Stimulated activated CD4-positive, alpha-beta T cell treated with anti-CD3 and anti-CD28 coated beads, TNF-alpha, amount 100 ng/mL, for 4 hours (primary cell): ENCODE results near the gene CREBL2.
A peak's percentile ranks its signal among the peaks of the same experiment; 100 is the strongest.
"Not testable (repeated sequence)": the region's sequence is repeated elsewhere in the genome, so short reads cannot be mapped to it uniquely, and the experiment has no call there.

Experiments
- DNase-seq, 3 experiments: peaks; one replicate each; pipeline ENCODE4 v3.0.0-alpha.2; 2020; ENCODE audit warnings: low read depth in 3 of 3

CREBL2 gene

DNA sequence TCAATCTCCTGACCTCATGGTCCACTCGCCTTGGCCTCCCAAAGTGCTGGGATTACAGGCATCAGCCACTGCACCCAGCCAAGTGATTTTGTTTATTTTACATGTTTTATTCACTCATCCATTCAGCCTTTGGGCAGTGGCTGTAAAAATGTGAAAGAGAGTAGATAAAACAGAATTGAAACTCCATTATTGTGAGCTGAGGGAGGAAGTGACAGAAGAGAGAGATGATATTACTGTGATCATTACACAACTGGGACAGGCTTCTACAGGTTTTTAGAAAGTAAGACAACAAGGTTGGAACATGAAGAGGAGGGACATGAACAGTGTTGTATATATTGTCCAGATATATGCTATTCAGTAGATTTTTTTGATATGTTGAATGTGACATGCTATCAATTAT is 25.0 kb downstream of the CREBL2 start:
- no peak for DNase-seq

DNA sequence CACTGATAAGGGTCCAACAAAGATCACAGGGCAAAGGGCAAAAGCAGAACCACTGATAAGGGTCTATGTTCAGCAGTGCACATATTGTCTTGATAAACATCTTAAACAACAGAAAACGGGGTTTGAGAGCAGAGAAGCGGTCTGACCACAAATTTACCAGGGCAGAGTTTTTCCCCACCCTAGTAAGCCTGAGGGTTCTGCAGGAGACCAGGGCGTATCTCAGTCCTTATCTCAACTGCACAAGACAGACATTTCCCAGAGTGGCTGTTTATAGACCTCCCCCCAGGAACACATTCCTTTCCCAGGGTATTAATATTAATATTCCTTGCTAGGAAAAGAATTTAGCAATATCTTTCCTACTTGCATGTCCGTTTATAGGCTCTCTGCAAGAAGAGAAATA is 28.3 kb downstream of the CREBL2 start:
- not testable (repeated sequence) for DNase-seq

DNA sequence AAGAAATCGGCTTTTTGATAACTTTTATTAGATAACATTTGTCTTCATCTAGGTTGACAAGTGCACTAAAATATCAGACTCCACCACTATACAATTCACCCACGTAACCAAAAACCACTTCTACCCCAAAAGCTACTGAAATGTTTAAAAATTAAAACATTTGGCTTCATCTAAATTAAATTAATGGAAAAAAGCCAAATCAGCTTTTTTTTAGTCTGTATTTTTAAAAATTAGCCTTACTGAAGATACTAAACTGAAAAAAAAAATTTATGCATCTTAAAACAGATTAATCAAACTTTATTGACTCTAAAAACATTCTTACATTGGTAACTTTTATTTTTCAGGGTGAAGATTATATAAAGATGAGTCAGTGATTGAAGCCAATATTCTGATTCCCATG is 30.0 kb downstream of the CREBL2 start:
- no peak for DNase-seq

DNA sequence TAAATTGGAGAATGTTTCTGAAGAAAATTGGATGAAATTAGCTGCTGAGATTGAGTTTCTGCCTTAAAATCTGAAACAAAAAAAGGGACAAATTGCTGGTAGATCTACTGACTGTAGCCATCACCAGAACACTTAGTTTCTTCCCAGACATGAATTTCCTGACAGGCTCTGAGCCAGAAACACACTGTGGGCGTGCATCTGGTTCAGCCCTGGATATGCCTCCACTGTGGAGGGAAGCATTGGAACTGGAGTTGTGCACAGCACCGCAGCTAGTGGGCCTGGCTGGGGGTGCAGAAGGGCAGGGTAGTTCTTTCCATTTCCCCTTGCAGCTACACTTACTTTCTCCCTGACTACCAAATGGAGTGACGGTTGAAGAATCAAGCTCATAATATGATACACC is 31.2 kb downstream of the CREBL2 start:
- no peak for DNase-seq

DNA sequence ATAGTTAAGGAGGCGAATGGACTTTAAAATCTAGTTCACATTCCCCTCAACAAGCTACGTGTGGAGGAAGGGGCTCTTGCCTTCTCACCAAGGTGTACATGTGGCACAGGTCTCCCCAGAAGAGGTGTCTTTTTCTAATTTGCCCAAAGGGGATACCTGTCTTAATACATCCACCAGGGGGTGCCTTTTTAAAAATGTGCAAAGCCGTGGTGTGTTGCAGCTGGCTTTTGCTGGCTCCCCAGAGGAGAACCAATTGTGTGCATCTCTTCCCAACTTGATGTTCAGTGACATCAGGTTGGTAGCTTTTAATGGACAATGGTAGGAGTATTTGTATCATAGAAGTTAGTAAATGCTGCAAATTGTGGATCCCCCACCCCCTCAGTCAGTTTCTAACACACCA is 33.8 kb downstream of the CREBL2 start:
- peak in 1 of 3 experiments; percentile 3 for DNase-seq

DNA sequence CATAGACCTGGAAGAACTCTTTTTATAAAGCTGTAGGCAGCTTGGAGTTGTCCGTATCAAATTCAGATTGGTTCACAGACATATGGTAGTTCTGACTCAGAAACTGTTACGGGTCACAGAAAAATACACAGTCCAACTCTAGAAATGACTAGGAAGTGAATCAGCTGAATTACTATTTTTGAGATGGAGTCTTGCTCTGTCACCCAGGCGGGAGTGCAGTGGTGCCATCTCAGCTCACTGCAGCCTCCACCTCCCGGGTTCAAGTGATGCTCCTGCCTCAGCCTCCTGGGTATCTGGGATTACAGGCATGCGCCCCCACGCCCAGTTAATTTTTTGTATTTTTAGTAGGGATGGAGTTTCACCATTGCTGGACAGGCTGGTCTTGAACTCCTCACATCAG is 34.3 kb downstream of the CREBL2 start:
- DNase-seq, result not testable (repeated sequence)

DNA sequence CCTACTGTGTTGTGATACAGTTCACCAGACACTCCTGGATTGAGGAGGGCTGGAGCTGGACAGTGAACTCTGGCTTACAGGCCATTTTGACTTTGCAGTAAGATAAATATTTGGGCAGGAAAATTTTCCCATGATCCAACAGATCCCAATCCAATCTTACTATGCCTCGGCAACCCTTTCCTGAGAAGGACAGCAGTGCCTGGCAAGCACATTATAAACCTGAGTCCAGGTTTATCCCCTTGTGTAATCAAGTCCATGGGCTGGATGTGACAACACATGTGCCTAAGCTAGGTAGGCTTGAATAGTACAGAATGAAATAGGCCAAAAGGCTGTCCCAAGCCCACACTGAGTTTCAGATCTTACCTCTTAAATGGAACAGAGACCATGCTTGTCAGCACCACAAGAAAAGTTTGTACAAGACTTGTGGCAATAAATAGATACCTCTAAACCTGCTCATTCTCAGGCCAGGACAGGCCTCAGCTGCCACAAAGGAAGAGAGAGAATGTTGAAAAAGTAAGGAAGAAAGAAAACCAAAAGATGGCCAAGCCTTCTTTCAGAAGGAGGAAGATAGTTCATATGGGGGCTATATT is 34.9 kb downstream of the CREBL2 start:
- no peak for DNase-seq

DNA sequence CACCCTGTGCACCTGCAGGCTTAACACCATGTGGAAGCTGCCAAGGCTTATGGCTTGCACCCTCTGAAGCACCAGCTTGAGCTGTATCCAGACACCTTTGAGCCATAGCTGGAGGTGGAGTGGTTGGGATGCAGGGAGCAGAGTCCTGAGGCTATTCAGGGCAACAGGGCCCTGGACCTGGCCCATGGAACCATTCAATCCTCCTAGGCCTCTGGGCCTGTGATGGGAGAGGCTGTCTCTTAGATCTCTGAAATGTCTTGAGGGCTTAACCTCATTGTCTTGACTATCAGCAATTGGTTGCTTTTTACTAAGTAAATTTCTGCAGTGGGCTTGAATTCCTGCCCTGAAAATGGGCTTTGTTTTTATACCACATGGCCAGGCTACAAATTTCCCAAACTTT is 36.6 kb downstream of the CREBL2 start:
- no peak for DNase-seq

DNA sequence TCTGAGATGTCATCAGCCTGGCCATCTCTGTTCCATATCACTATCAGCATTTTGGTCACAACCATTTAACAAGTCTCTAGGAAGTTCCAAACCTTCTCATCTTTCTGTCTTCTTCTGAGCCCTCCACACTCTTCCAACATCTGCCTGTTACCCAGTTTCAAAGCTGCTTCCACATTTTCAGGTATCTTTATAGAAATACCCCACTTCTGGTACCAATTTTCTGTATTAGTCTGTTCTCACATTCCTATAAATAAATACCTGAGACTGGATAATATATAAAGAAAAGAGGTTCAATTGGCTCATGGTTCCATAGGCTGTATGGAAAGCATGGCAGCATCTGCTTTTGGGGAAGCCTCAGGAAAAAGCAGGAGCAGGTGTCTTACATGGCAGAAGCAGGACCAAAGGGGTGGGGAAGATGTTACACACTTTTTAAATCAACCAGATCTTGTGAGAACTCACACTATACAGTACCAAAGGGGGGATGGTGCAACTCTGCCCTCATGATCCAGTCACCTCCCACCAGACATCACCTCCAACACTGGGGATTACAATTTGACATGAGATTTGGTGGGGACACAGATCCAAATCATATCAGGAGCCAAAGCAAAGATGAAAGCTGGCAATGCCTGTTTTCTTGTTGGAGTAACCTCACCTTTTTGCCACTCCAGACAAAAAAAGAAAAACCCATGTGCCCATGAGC is 37.4 kb downstream of the CREBL2 start:
- no peak for DNase-seq

DNA sequence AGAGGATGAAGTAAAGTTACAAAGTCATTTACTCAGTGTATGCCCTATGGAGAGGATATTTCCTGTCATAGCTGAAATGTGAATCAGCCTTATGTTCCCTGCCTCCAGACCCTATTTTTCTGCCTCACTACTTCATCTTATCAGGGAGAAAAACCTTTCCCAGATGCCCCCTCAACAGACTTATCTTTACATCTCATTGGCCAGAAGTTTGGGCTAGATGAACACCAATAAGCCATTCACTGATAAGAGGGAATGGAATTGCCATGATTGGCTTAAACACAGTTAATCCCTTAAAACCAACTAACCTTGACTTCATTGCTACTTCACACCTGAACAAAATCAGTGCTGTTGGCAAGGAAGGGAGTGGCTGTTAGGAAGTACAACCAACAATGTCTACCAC is 40.1 kb downstream of the CREBL2 start:
- DNase-seq, result no peak

DNA sequence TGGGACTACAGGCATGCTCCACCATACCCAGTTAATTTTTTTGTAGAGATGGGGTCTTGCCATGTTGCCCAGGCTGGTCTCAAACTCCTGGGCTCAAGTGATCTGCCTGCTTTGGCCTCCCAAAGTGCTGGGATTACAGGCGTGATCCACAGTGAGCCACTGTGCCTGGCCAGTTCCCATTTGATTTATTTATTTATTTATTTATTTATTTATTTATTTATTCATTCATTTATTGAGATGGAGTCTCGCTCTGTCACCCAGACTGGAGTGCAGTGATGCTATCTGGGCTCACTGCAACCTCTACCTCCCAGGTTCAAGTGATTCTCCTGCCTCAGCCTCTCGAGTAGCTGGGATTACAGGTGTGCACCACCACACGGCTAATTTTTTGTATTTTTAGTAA is 41.0 kb downstream of the CREBL2 start:
- not testable (repeated sequence) for DNase-seq

DNA sequence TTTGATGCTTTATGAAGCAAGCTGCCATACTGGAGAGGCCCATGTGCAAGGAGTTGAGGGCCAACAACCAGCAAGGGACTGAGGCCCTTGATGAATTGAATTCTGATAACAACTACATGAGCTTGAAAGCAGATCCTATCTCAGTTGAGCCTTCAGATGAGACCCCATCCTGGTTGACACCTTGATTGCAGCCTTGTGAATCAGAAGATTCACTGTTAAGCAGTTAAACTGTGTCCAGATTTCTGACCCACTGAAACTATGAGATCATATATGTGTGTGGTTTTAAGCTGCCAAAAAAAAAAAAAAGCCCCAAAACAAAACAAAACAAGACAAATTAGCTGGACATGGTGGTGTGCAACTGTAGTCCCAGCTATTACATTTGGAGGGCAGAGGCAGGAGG is 42.2 kb downstream of the CREBL2 start:
- no peak for DNase-seq

DNA sequence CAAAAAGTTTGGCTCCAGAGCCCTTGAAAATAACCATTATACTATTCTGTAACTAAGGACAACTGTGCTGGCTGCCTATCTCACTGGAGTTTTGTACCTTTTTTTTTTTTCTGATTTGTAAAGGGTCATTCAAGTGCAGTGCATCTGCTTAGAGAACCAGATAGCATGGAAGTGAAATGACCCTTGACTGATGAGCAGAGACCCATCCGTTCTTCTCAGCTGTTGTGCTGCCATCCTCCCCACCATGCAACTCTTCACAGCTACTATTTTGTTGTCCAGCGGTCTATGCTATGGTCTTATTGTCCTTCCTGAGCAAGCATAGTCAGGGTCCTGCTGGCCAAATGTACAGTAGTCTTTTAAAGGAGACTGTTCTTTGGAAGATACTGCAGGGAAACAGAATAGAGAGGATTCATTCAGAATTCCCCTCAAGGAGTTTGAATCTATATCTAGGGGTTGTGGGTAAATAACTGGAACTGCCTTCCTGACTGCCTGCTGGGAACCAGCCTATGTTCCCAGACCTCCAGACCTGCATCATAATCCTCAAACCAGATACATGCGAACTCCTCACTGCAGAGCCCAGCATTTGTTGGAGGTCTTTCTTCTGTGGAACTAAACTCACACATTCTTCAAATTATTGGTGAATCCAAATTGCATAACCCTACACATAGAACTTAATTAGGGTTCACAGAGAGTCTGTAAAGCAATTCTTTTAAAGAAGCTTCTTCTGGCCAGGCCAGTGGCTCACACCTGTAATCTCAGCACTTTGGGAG is 43.2 kb downstream of the CREBL2 start:
- DNase-seq, result no peak

DNA sequence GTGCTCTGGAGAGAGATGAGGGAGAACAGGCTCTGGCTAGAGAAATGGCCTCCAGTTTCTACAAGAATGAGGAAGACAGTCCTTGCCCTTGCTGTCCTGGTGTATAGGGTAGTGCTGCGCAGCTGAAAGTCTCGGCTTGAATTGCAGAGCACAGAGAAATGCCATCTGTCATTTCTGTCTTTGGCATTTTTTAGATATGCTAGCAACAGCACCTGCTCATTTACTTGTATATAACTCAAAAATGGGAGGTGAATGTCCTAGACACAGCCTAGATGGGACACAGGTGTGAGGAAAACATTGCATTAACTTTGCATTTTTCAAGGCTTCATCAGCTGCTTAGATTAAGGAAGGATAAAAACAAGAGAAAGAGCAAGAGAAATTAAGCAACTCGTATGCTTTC is 48.5 kb downstream of the CREBL2 start:
- DNase-seq, result no peak

DNA sequence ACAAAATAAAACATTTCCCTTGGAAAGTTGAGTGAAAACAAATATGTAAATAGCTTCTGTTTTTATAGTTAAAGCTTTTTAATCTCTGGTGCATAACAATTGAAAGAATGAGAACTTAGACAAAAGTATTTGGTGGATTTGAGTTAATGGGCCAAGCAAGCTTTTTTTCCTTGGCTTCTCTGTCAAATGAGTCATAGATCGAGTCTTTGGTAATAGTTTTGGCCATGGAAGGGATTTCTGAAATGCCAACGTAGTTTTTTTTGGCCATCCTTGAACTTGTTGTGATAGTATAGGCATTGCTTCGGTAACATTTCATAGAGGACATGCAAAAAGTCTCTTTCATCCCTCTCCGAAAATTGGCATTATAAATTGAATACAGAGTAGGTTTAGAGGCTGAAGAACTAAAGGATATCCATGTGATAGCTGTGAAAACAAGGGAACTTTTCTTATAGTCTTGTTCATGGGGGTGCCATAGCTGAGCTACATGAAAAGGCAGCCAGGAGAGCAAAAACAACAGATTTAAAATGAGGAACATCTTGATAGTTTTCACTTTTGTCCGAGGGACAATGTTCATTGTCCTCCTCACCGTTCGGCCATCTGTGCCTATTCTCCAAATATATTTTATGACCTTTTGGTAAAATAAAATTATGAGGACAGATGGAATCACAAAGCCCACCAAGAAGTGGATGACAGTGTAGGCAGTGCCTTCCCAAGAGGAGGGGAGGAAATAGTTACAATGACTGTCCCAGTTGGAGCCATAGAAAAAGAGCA is 49.6 kb downstream of the CREBL2 start:
- no peak for DNase-seq

DNA sequence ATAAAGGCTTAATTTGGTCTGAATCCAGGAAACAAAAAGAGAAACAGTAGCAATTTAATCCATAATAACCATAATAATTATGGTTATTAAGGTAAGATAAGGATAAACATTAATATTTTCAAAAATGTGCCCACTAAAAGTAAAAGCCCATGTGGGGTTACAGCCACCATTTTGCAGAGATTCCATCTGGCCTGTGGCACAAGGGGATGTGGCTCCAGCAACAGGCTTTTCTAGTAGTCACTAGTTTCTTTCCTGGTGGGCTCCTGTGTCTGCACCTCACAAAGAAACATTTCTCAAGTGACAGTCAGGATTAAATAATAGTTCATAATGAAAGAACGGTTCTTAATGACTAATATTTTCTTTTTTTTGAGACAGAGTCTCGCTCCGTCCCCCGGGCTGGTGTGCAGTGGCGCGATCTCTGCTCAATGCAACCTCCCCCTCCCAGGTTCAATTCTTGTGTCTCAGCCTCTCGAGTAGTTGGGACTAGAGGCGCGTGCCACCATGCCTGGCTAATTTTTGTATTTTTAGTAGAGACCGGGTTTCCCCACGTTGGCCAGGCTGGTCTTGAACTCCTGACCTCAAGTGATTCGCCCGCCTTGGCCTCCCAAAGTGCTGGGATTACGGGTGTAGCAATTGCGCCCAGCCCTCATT is 52.1 kb downstream of the CREBL2 start:
- DNase-seq, result no peak

DNA sequence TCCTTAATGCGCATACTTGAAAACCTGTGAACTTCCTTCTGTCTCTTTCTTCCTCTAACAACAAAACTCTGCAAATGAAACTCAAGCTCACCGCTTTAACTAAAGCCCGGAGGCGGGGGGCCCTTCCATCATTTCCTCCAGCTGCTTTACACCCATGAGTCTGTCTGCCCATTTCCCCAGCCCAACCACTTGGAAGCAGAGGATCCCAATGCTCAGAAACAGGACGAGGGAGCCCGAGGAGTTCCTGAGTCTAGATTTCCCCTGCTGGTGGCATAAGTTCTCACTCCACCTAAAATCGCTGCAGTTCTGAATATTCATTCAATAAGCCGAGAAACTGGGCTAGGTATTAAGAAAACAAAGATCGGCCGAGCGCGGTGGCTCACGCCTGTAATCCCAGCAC is 53.5 kb downstream of the CREBL2 start:
- DNase-seq, result no peak

DNA sequence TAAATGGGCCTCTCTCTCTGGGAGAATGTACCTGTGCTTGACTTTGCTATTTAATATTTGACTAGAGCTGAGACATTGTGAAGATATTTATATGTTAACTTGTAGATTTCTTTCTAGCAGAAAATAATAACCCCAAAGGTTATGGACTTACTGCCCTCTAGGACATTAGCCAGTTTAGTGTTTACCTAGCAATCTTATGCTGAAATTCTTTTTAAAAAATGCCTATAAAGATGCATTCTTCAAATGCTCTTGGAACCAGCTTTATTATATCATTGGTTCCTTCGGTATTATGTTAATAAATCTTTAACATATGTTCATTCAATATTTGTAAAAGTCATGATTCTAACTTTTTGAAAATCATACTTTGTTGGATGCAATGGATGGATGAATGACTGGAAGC is 56.3 kb downstream of the CREBL2 start:
- DNase-seq, result no peak

DNA sequence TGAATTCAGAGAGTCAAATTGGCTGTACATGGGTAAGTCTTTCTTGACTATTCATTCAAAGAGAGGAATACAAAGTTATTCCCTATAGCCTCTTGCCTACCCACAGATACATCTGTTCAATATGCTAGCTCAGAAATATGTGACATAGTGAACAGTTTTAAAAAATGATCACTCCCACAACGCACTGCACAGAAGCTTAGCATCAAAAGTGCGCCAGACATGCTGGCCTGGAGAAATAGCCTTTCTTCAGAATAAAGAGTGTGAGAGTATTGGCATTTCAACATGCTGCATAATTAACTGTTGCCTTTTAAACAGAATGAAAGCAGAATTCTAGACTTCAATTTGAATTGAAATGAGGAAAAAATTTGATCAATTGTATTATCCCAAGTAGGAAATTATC is 57.3 kb downstream of the CREBL2 start:
- no peak for DNase-seq

DNA sequence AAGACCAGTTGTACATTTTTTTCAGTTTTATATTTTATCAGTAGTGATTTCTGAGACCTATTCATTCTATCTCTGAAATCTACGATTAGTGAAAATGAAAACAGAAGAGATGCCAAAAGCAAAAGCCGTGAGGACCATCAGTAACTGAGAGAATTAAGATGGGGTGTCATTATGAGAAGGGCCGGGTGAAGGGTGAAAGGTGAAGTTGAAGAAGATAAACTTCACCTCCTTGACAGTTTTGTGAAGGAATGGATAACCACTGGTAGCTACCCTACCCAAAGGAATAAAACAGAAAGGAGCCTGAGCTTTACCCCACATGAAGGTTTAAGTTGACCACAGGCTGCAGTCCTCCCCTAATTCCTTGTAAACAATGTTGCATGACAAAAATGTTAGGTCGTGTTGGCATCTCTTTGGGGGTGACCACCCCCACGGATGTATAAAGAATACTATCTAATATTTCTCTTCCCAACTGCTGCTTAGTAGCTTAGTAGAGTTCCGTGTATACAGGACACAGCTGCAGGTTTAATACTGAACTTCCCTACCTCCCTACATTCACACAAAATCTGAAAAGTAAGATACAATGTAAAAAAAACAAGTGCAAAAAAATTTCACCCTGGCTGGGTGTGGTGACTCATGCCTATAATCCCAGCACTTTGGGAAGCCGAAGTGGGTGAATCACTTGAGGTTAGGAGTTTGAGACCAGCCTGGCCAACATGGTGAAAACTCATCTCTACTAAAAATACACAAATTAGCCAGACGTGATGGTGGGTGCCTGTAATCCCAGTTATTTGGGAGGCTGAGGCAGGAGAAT is 60.4 kb downstream of the CREBL2 start:
- no peak for DNase-seq

DNA sequence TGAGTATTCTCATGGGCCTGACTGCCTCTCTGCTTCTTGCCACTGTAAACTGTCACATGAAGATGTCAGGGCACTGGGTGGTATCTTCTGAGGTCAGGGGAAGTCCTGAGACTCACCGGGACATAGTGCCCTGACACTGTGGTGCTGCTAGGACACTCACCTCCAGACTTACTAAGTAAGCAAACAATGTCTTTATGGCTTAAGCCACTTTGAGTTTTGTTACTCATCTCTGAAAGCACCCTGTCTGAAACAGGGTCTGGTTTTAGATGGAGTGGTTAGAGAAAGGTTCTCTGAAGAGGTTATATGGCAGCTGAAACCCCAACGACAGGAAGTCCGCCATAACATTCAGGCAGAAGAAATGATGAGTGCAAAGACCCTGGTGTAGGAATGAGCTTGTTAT is 61.6 kb downstream of the CREBL2 start:
- no peak for DNase-seq
